Epidermal melanocyte (primary cell): ENCODE measurements around the gene RNF113A.
"Not testable (repeated sequence)": the region's sequence is repeated elsewhere in the genome, so short reads cannot be mapped to it uniquely, and the experiment has no call there.

ENCODE experiments used
- DNase-seq: peaks from one replicate; pipeline ENCODE4 v3.0.0; 2011; ENCODE audit warnings: low spot score; ENCODE audit not compliant: insufficient read length

The RNF113A gene

GRCh38 chrX:119833905-119834304 lies 37.6 kb downstream of the RNF113A start:
- DNase-seq, result no peak

GRCh38 chrX:119828446-119828845 lies 43.1 kb downstream of the RNF113A start:
- no peak for DNase-seq

GRCh38 chrX:119826399-119826959 lies 45.1 kb downstream of the RNF113A start:
- DNase-seq, result no peak

- not testable (repeated sequence) for DNase-seq
Observed at GRCh38 chrX:119824221-119824620, 47.3 kb downstream of the RNF113A start.

- not testable (repeated sequence) for DNase-seq
Observed at GRCh38 chrX:119821703-119822102, 49.8 kb downstream of the RNF113A start.
